Gastrocnemius medialis (tissue), 4 donors: ENCODE measurements around the gene HNRNPUL1.

ENCODE experiments used
- POLR2A ChIP-seq, 2 donors: fragments of 450-650 bp; IDR thresholded peaks; one replicate each; pipeline ENCODE4 v1.6.1; 2017; ENCODE audit warnings: antibody characterized with exemption in 2 of 2, mild to moderate bottlenecking in 2 of 2, moderate library complexity in 2 of 2
- TF ChIP-seq, protein P1 (sequence below), 5 experiments: fragments of 450-650 bp in 3 of 5; fragments of 200-600 bp in 2 of 5; sonication (generic) in 2 of 5; IDR thresholded peaks in 4 of 5; conservative IDR thresholded peaks in 1 of 5; 1 replicate in 4 of 5; 2 replicates in 1 of 5; pipeline ENCODE4 v1.5.1; 2016 to 2019; ENCODE audit warnings: antibody characterized with exemption in 5 of 5, mild to moderate bottlenecking in 3 of 5, moderate library complexity in 3 of 5

DNA sequence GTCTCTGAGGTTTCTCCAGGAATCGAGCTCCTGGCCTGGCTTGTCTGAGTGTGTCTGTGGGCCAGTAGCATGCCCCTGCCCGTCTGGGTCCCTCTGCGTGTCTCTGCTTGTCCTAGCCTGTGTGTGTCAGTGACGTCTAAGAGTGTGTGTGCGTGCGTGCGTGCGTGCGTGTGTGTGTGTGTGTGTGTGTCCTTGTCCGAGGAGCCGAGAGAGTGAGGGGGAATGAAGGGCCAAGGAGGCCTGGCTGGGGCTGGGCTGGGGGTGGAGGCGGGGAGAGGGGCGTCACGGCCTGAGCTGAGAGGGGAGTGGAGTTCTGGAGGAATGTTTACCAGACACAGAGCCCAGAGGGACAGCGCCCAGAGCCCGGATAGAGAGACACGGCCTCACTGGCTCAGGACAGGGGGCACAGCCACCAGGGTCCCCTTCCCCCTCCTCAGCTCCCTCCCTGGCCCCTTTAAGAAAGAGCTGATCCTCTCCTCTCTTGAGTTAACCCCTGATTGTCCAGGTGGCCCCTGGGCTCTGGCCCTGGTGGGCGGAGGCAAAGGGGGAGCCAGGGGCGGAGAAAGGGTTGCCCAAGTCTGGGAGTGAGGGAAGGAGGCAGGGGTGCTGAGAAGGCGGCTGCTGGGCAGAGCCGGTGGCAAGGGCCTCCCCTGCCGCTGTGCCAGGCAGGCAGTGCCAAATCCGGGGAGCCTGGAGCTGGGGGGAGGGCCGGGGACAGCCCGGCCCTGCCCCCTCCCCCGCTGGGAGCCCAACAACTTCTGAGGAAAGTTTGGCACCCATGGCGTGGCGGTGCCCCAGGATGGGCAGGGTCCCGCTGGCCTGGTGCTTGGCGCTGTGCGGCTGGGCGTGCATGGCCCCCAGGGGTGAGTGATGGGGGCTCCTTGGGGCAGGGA, 45.3 kb upstream of the HNRNPUL1 start, which contains the start of gene AXL:
- TF ChIP-seq, protein P1, sequence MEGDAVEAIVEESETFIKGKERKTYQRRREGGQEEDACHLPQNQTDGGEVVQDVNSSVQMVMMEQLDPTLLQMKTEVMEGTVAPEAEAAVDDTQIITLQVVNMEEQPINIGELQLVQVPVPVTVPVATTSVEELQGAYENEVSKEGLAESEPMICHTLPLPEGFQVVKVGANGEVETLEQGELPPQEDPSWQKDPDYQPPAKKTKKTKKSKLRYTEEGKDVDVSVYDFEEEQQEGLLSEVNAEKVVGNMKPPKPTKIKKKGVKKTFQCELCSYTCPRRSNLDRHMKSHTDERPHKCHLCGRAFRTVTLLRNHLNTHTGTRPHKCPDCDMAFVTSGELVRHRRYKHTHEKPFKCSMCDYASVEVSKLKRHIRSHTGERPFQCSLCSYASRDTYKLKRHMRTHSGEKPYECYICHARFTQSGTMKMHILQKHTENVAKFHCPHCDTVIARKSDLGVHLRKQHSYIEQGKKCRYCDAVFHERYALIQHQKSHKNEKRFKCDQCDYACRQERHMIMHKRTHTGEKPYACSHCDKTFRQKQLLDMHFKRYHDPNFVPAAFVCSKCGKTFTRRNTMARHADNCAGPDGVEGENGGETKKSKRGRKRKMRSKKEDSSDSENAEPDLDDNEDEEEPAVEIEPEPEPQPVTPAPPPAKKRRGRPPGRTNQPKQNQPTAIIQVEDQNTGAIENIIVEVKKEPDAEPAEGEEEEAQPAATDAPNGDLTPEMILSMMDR (IDR thresholded peaks at IDR 0.05 in 4 of 5, conservative IDR thresholded peaks at IDR 0.05 in 1 of 5) = no peak
- peak; percentile 34 to 70 for TF ChIP-seq POLR2A (IDR thresholded peaks at IDR 0.05)
